Activated effector memory CD4-positive, alpha-beta T cell treated with anti-CD3 and anti-CD28 coated beads, Interleukin-2, amount 50 U/mL, for 16 hours (primary cell): Measurements from ENCODE around the gene PIK3CD.
A peak's percentile ranks its signal among the peaks of the same experiment; 100 is the strongest.
"Not testable (repeated sequence)": the region's sequence is repeated elsewhere in the genome, so short reads cannot be mapped to it uniquely, and the experiment has no call there.

Experiments used
- DNase-seq: peaks from one replicate; pipeline ENCODE4 v3.0.0-alpha.2; 2020

The PIK3CD gene

DNA sequence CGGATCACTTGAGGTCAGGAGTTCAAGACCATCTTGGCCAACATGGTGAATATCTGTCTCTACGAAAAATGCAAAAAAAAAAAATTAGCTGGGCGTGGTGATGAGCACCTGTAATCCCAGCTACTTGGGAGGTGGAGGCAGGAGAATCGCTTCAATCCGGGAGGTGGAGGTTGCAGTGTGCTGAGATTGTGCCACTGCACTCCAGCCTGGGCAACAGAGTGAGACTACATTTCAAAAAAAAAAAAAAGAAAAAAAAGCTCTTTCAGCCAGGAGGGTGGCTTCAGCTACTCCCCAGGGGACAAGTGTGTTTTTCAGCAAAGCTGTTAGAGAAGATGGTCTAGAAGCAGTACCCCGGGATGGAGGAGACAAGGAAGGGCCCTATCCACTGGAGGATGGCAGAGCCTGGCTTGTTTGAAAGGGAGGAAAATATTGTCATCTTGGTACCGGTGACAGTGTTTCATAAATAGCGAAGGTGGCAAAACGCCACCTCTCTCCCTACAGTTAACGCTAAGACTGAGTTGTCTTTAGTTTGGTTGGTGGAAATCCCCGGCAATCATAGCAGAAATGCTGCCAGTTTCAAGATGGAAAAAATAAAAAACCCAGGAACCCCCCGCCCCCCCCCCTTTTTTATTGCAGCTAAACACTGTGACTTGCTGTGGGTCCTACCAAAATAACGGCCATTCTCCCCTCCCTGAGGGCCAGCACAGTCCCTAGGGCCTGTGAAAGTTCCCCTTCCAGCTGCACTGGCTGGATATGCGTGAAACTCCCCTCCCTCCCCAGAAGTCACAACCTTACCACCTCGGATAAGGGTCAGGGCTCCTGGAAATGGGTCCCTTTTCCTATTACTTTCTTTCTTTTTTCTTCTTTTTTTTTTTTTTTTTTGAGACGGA, 3.5 kb downstream of the PIK3CD start:
- peak; percentile 80 for DNase-seq

DNA sequence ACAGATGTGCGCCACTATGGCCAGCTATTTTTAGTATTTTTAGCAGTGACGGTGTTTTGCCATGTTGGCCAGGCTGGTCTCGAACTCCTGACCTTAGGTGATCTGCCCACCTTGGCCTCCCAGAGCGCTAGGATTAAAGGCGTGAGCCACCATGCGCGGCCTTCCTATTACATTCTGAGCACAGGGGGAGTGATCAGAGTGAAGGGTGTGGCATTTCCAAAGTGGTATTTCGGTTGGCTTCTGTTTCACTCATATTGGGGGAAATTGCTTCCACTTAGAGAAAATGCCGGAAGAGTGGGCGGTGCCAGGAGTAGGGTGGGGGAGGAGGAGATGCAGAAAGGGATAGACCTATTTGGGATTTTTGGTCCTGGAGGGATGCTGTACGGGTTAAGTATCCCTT, 4.3 kb downstream of the PIK3CD start:
- DNase-seq = no peak

DNA sequence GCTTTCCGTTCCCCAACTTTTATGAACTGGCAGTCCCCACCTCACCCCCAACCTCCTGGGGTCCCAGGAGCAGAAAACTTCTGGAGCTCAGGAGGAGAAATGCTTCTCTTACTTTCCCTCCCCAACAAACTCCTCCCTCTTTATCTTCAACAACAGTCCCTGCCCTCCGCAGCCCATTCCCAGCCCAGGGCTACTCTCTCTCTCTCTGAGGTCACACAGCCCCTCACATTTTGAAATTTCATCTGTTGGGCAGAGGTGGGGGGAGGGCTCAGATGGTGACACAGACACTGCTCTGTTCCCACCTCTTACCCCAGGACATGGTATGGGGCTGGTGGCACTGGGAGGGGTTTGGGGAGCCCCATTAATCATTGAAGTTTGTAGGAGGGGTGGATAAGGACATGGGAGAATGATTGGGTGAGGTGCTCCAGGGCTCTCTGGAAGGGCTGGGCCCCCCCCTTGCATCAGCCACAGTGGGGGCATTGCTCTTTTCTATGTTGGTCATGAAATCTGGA, 6.0 kb downstream of the PIK3CD start:
- DNase-seq = no peak

DNA sequence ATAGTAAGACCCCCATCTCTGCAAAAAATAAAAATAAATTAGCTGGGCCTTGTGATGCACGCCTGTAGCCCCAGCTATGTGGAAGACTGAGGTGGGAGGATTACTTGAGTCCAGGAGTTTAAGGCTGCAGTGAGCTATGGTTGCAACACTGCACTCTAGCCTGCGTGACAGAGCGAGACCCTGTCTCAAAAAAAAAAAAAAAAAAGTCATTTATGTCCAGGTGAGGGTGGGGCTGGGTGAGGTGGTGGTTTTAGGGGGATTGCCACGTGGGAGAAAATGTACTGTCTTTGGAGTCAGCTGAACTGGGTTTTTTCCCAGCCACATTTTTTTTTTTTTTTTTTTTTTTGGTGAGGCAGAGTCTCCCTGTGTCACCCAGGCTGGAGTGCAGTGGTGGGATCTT, 6.7 kb downstream of the PIK3CD start:
- peak; percentile 68 for DNase-seq

DNA sequence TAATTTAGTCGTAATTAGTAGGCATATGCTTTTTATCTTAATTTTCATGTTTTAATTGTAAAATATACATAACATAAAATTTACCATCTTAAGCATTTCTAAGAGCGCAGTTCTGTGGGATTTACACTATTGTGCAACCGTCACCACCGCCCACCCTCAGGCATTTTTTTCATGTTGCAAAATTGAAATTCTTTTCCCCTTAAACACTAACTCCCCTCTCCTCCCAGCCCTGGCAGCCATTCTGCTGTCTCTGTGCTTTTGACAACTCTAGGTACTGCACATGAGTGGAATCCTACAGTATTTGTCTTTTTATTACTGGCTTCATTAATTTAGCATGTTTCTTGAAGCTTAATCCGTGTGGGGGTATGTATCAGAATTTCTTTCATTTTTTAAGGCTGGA, 7.8 kb downstream of the PIK3CD start:
- DNase-seq = no peak

DNA sequence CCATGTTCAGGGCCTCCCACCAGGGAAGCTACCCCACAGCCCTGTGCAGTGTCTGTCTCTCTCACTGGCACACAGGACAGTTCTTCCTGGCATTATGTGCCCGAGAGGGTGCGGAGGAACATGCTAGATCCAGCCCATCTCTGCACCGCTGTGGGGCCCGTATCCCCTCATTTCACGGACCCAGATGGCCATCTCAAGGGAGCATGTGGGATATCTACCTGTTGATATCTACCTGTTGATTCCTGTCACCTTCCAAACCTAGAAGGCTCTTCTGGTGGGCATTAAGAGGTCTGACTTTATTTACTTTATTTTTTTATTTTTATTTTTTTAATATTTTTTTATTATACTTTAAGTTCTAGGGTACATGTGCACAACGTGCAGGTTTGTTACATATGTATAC, 11.7 kb downstream of the PIK3CD start:
- DNase-seq = no peak

DNA sequence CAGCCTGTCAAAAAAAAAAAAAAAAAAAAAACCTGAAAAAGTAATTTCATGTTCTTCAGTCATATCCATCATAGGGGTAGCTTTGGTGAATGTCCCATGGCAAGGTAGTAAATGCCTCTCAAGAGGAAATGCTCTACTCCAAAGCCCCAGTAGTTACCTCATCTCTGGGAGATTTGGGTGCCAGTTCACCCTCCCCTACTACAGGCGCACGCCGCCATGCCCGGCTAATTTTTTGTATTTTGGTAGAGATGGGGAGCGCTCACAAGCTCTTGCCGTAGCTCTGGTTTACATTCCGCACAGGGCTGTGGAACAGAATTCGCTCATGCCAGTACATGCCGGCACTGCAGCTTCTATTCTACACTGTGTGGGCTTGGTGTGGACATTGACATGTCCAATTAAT, 13.7 kb downstream of the PIK3CD start:
- DNase-seq = no peak

DNA sequence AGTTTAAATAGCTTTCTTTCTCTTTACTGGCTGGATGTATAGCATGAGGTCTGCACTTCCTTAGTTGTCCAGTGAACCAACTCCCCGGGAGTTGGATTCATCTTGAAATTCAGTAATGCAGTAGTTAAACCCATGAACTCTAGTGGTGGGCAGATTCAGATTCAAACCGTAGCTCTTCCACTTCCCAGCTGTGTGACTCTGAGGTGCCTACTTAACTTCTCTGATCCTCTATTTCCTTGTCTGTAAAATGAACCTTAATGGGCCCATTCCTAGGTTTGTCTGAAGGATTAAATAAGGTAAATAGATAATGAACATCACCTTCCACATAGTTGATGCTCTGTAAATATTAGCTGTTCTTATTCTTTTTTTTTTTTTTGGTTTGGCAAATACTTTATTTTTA, 16.5 kb downstream of the PIK3CD start:
- no peak for DNase-seq

DNA sequence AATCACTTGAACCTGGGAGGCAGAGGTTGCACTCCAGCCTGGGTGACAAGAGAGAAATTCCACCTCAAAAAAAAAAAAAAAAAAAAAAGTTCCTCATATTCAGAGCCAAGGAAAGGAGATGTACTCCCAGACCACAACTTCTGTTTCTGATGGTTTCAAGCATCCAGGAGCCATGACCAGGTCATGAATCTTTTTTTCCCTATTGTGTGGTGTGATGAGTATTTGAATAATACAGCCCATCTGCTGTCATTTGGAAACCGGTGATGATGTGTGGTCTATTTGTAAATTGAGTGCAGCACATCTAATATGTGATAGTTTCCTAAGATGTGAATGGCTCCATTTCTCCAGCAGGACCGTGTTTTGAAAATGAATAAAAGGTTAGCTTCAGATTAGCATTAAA, 18.6 kb downstream of the PIK3CD start:
- no peak for DNase-seq

DNA sequence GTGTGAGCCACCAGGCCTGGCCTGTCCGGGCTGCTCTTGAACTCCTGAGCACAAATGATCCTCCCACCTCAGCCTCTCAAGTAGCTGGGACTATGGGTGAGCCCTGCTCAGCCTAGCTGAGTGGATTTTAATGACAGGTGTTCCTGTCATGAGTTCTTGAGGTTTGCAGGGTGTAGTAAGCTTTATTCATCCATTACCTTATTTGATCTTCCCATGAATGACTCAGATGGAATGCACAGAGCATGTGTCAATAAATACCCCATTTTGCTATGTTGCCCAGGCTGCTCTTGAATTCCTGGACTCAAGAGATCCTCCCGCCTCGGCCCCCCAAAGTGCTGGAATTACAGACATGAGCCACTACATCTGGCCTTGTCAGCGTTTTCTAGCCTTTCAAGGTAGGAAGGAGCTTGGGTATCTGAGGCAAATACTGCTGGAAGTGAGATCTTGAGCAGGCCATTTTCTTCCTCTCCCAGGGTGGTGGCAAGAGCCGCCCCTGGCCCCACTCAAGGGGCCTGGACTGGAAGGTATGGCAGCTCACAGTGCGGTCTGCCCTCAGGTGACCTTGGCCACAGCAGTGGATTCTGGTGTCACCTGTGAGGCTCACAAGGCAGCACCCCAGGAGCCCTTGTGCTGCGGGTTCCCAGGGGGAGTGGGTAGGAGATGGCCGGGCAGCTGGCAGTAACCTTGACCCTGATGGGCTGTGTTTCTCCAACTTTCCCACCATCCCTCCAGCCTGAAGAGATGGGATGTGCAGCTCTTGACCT, 20.0 kb downstream of the PIK3CD start:
- DNase-seq = no peak

DNA sequence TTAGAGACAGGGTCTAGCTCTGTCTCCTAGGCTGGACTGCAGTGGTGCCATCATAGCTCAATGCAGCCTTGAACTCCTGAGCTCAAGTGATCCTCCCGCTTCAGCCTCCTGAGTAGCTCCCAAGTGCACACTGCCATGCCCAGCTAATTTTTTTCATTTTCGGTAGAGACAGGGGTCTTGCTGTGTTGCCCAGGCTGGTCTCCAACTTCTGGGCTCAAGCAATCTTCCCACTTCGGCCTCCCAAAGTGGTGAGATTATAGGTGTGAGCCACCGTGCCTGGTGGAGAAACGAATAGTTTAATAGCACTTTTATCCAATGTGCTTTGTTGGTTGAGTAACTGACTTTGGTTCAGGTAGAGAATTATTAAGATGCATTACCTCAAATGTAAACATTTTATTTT, 20.9 kb downstream of the PIK3CD start:
- DNase-seq = no peak

DNA sequence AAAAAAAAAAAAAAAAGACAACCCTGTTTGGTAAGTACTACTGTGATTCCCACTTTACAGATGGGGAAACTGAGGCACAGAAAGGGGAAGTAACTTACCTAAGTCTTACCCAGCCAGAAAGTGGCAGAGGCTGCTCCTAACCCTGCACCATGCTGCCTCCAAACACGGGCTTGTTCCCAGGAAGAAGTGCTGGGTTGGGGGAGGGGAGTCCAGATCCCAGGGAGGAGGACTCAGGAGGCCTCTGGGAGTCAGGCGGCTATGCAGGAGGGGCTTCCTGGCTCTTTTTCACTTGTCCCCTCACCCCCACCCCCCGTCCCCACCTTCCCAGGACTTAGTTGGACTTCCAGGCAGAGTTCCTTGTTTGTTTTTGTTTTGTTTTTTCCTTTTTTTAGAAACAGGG, 23.9 kb downstream of the PIK3CD start:
- DNase-seq = no peak

DNA sequence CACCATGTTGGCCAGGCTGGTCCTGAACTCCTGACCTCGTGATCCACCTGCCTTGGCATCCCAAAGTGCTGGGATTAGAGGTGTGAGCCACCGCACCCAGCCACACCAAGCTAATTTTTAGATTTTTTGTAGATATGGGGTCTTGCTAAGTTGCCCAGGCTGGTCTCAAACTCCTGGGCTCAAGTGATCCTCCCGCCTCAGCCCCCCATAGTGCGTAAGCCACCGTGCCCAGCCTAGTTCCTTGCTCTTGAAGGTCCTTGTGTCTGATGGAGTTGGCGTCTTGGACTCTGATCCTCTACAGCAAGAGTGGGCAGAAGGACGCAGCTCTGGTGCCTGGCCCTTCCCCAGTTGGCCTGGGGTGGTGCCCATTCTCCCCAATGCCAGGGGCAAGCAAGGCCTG, 24.6 kb downstream of the PIK3CD start:
- not testable (repeated sequence) for DNase-seq

DNA sequence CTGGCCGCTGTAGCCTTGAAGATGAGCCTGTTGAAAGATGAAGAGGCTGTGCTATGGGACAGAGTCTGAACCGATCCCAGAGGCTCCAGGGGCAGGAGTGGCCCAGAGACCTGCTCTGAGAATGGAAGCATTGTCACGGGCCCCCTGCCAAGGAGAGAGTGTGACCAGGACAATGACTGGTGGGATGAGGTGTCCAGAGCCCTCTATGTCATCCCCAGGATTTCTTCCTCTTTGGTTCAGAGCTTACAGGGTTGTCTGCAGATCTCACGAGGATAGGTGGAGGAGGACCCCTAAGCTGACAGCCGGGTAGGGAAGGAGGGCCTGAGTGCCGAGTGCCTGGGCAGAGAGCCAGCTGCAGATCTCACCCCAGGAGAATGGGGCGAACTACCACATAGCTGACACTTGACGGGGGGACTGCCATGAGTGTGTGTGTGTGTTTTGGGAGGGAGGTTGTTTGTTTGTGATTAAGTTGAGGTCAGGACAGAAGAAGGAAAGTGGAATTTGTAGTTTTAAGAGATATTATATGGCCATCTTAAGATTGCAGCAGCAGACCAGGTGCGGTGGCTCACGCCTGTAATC, 25.4 kb downstream of the PIK3CD start:
- no peak for DNase-seq

DNA sequence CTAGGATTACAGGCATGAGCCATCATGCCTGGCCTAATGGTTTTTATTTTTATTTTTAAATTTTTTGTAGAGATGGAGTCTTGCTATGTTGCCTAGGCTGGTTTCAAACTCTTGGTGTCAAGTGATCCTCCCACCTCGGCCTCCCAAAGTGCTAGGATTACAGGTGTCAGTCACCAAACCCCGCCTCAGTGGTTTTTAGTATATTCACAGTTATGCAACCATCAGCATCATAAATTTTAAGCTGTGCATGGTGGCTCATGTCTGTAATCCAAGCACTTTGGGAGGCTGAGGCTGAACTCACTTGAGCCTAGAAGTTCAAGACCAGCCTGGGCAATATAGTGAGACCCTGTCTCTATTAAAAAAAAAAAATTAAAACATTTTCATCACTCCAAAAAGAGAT, 28.6 kb downstream of the PIK3CD start:
- no peak for DNase-seq

DNA sequence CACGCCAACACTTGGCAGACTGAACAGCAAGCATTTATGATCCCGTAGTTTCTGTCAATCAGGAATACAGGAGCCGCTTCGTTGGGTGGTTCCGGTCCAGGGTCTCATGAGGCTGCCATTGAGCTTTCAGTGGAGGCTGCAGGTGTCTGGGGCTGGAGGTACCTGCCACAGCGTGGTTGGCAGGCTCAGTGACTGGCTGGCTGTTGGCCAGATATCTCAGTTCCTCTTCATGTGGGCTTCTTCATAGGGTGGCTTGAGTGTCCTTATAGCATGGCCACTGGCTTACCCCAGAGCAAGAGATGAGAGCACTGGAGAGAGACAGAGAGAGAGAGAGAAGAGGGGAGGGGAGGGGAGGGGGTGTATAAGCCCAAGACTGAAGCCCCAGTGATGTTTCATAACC, 29.3 kb downstream of the PIK3CD start:
- no peak for DNase-seq

DNA sequence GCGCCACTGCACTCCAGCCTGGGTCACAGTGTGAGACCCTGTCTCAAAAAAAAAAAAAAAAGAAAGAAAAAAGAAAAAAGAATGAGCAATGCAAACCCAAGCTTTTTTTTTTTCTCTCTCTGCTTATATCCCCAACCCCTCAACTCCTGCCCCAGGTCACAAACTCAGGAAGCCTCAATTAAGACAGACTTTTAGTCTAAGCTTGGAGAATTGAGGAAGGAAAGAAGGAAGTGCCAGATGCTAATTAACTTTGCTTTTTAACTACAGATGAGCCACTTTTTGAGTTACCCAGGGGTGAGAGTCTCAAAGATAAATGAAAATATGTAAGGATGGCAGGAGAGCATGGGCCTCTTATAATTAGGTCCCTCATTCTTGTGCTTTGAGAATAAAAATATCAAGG, 33.3 kb downstream of the PIK3CD start:
- no peak for DNase-seq

DNA sequence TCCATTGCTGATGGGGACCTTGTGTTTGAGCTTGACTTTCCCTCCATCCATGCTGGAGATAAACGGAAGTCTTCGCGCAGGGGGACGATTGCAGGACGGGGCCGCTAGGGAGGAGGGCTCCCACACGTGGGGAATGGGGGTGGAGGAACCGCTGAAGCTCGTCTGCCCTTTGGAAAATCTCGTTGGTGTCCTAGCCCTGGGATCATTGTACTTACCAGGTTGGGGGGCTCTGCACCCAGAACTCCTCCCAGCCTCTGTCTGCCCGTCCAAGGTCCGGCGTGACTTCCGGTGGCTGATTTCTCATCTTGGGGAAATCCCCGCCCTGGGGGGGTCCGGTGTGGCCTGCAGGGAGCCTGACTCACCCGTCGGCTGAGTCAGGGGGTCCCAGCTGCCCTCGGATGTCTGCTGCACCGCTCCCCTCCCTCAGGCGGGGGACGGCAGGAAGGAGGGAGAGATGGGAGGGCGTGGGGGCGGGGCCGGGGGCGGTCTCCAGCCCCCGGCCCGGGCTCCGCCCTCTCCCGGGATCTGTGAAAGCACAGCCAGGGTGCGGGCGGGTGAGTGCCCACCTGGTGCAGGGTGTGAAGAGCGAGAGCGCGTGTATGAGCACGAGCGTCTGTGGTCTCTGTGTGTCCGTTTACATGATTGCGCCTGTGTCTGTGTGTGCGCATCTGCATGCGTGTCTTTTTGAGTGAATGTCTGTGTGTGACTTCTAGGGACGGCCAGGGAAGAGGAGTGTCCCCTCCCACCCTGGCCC, 35.8 kb downstream of the PIK3CD start:
- peak; percentile 88 for DNase-seq

DNA sequence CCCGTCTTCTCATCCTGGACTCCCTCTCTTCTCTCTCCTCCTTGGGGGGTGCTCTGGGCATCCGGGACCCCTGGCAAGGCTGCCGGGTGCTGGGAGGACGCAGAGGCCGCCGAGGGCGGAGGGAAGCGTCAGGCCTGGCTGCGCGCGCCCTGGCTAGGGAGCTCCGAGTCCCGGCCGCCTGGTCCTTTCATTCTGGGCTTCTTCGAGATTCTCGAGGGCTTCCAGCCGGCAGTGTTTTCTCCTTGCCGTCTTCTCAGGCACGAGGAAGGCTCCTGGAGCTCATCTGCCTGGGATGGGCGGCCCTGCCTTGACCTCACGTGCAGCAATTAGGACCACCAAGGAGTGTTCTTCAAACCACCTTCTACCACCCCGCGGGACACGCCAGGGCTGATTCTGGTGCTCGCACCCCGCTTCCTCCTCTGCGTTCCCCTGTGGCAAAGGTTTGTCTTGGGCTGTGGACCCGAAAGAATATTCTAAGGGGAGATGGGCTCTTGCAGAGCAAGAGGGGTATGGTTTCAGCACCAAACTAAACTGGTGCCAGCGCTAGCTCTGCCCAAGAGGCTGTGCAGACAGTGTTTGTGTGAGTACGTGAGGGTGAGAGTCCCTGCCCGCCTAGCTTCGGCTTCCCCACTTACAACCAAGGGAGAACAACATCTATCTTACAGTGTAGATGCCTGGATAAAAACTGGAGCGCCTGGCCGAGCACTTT, 36.5 kb downstream of the PIK3CD start:
- no peak for DNase-seq

DNA sequence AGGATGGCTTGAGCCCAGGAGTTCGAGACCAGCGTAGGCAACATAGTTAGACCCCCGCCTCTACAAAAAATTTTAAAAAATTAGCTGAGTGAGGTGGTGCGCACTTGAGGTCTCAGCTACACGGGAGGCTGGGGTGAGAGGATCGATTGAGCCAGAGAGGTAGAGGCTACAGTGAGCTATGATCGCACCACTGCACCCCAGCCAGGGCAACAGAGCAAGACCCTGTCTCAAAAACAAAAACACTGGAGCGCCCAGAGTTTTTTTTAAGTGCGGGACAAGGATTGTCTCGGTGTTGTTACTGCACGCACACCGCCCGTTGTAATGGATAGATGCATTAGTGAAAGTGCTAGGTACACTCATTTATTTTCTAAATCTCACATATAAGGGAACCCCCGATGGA, 37.1 kb downstream of the PIK3CD start:
- no peak for DNase-seq

DNA sequence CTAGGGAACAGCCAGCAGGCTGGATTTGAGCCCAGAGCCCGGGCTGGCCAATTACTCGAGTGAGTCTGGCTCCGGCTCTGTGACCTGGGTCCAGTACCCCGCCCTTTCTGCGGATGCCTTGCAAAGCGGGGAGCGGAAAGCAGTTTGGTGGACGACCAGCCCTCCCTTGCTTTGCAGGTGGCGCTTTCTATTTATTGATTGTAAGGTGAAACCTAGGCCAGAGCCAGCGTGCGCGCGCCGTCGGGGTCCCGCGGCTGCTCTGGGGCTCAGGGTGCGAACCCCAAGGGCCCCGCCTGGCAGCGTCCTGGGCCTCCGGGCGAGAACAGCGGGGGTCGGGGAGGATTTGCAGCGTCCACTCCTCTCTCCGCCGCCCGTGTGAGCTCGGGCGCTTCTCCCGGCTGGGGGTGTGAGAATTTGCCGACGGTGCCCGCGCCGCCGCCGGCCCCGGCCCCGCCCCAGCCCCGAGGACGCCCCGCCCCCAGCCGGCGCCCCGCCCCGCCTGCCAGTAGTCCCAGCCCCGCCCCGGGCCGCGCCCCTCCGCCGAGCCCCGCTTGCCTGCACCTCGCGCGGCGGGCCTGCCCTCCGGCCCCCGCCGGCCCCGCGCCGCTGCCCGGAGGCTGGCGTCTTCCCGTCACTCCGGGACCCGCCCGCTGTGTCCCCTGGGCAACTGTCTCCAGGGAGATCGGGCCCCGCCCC, 37.6 kb downstream of the PIK3CD start:
- peak; percentile 94 for DNase-seq

DNA sequence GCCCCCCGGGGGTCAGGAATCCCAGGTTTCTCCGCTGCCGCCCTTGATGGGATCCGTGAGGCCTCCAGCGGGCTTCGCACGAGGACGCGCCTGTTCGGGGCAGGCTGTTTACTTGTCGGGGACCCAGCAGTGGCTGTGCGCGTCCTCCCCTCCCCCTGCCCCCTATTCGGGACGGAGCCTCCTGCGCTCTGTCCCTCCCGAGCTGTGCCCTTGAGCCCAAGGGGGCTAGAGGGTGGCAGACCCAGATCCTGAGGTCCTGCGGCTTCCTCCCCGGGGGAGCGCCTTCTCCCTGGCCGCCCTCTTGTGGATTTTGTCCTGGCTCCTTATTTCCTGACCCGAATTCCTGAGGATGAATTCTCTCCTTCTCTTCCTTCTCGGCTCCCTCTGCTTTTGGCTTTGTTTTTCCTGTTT, 38.4 kb downstream of the PIK3CD start:
- no peak for DNase-seq
